Measurements from ENCODE around the gene ZNF416. TPM values are rescaled to one million over a fixed set of nuclear protein-coding genes. Genes with fewer than 3 reads are reported as not detected.

ZNF416 gene
- total and polyA plus RNA-seq, 9 of the 15 experiments (the other 6 are each of a cell fraction or from before 2014, with no cell fraction given), result 0.20 to 2.0 (median 1.1) TPM

DNA sequence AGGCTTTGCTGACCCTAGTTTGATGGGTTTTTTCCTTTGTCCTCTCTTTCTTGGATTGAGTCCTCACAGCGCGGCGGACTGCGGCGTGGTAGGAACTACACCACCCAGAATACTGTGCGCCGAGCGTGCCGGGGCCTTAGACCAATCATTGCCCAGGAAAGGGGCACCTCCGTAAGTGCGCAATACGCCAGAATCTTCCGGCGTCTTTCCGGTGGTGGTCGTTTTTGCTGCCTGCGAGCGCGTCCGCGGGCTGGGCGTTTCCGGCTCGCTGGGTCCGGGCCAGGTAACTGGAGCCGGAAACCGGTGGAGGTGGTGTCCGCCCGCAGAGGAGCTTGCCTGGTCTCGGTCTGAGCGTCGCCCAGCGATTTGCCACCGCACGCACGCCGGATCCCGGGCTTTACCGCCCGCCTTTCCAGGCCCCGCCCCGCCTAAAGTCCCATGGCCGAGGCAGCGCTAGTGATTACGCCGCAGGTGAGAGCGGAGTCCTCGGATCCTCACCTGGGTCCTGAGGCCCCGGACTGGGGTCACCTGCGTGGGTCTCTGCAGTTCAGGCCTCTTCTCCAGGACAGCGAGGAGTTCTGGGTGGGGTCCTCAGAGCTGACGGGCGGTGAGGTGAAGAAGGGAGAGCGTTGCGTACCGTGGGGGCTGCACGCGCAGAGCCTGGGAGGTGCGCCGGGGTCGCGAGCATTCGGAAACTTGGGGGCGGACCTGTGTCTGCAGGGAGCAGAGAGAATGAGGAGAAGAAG lies 51.4 kb downstream of the ZNF416 start, which contains the start of gene ZNF549 (continued):
- TF ChIP-seq COPS2 (conservative IDR thresholded peaks at IDR 0.05) (no peak), ZNF140 (CRISPR knock-in tag; IDR thresholded peaks at IDR 0.05) (no peak), MEF2D (tag; conservative IDR thresholded peaks at IDR 0.05; ENCODE audit: low read depth) (no peak), NFIC (IDR thresholded peaks at IDR 0.05) (0 out of 2 replicates have a peak, but pooled peaks have one; percentile 8), XRCC5 (IDR thresholded peaks at IDR 0.05; ENCODE audit: low read depth, low read length) (no peak)
- TF ChIP-seq, protein P1, sequence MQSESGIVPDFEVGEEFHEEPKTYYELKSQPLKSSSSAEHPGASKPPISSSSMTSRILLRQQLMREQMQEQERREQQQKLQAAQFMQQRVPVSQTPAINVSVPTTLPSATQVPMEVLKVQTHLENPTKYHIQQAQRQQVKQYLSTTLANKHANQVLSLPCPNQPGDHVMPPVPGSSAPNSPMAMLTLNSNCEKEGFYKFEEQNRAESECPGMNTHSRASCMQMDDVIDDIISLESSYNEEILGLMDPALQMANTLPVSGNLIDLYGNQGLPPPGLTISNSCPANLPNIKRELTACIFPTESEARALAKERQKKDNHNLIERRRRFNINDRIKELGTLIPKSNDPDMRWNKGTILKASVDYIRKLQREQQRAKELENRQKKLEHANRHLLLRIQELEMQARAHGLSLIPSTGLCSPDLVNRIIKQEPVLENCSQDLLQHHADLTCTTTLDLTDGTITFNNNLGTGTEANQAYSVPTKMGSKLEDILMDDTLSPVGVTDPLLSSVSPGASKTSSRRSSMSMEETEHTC (IDR thresholded peaks at IDR 0.05), result no peak
- TF ChIP-seq, protein P2, sequence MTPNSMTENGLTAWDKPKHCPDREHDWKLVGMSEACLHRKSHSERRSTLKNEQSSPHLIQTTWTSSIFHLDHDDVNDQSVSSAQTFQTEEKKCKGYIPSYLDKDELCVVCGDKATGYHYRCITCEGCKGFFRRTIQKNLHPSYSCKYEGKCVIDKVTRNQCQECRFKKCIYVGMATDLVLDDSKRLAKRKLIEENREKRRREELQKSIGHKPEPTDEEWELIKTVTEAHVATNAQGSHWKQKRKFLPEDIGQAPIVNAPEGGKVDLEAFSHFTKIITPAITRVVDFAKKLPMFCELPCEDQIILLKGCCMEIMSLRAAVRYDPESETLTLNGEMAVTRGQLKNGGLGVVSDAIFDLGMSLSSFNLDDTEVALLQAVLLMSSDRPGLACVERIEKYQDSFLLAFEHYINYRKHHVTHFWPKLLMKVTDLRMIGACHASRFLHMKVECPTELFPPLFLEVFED (CRISPR knock-in tag; conservative IDR thresholded peaks at IDR 0.05), result no peak
- TF ChIP-seq, protein P3, sequence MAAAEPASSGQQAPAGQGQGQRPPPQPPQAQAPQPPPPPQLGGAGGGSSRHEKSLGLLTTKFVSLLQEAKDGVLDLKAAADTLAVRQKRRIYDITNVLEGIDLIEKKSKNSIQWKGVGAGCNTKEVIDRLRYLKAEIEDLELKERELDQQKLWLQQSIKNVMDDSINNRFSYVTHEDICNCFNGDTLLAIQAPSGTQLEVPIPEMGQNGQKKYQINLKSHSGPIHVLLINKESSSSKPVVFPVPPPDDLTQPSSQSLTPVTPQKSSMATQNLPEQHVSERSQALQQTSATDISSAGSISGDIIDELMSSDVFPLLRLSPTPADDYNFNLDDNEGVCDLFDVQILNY (CRISPR knock-in tag; IDR thresholded peaks at IDR 0.05), result no peak
- TF ChIP-seq, protein P4, sequence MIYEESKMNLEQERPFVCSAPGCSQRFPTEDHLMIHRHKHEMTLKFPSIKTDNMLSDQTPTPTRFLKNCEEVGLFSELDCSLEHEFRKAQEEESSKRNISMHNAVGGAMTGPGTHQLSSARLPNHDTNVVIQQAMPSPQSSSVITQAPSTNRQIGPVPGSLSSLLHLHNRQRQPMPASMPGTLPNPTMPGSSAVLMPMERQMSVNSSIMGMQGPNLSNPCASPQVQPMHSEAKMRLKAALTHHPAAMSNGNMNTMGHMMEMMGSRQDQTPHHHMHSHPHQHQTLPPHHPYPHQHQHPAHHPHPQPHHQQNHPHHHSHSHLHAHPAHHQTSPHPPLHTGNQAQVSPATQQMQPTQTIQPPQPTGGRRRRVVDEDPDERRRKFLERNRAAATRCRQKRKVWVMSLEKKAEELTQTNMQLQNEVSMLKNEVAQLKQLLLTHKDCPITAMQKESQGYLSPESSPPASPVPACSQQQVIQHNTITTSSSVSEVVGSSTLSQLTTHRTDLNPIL (CRISPR knock-in tag; IDR thresholded peaks at IDR 0.05), result no peak

Other genes with a start within 250 kb of the ZNF416 start
Only the 7 nearest of the 23 such genes appear.
- gene ZNF773, start 79.0 kb downstream of the ZNF416 start, total RNA-seq (2014; rRNA removed), result under 0.01 TPM in 1 of 2 replicates, not detected in the other
- 0.35 and 0.58 TPM in 2 replicates for gene ZNF773, start 79.0 kb downstream of the ZNF416 start, total RNA-seq (2014; rRNA removed; fragmentation: Illumina TruSeq; extraction: Trizol)
- gene ZNF773, start 79.0 kb downstream of the ZNF416 start, total RNA-seq (2015; rRNA removed; fragmentation: Illumina TruSeq; extraction: Trizol), result 0.04 TPM in 1 of 2 replicates, not detected in the other
- gene ZNF773, start 79.0 kb downstream of the ZNF416 start, total RNA-seq (2021), result 0.31 and 0.82 TPM in 2 replicates
- 0.87 and 2.0 TPM in 2 replicates for gene ZNF773, start 79.0 kb downstream of the ZNF416 start, polyA plus RNA-seq (2011; rRNA removed)
- 0.31 and 0.66 TPM in 2 replicates for gene ZNF773, start 79.0 kb downstream of the ZNF416 start, polyA plus RNA-seq (2014; fragmentation: Illumina TruSeq; extraction: Trizol)
- gene ZNF773, start 79.0 kb downstream of the ZNF416 start, polyA plus RNA-seq (2014; fragmentation: Nextera tagmentation; extraction: Ambion mirVana), result under 1 TPM in 1 of 2 experiments, not detected in 1; 0.04 TPM
- 0.30 and 0.35 TPM in 2 replicates for gene ZNF773, start 79.0 kb downstream of the ZNF416 start, polyA plus RNA-seq (2014; rRNA removed)
- gene ZNF549, start 51.6 kb downstream of the ZNF416 start, total RNA-seq (2014; rRNA removed), result 0.16 and 0.18 TPM in 2 replicates
- gene ZNF549, start 51.6 kb downstream of the ZNF416 start, total RNA-seq (2014; rRNA removed; fragmentation: Illumina TruSeq; extraction: Trizol), result 0.29 and 0.48 TPM in 2 replicates
- gene ZNF549, start 51.6 kb downstream of the ZNF416 start, total RNA-seq (2015; rRNA removed; fragmentation: Illumina TruSeq; extraction: Trizol), result 0.11 and 0.25 TPM in 2 replicates
- 0.22 TPM in 2 replicates for gene ZNF549, start 51.6 kb downstream of the ZNF416 start, total RNA-seq (2021)
- gene ZNF549, start 51.6 kb downstream of the ZNF416 start, polyA plus RNA-seq (2011; rRNA removed), result 0.08 and 0.68 TPM in 2 replicates
- 0.25 and 0.29 TPM in 2 replicates for gene ZNF549, start 51.6 kb downstream of the ZNF416 start, polyA plus RNA-seq (2014; fragmentation: Illumina TruSeq; extraction: Trizol)
- under 1 TPM; 0.03 to 0.14 TPM for gene ZNF549, start 51.6 kb downstream of the ZNF416 start, polyA plus RNA-seq (2014; fragmentation: Nextera tagmentation; extraction: Ambion mirVana)
- 0.12 and 0.25 TPM in 2 replicates for gene ZNF549, start 51.6 kb downstream of the ZNF416 start, polyA plus RNA-seq (2014; rRNA removed)
- 3.9 and 5.0 TPM in 2 replicates for gene ZNF550, start 19.0 kb downstream of the ZNF416 start, total RNA-seq (2014; rRNA removed)
- 5.1 and 6.4 TPM in 2 replicates for gene ZNF550, start 19.0 kb downstream of the ZNF416 start, total RNA-seq (2014; rRNA removed; fragmentation: Illumina TruSeq; extraction: Trizol)
- 3.5 TPM in 2 replicates for gene ZNF550, start 19.0 kb downstream of the ZNF416 start, total RNA-seq (2015; rRNA removed; fragmentation: Illumina TruSeq; extraction: Trizol)
- 4.8 and 5.2 TPM in 2 replicates for gene ZNF550, start 19.0 kb downstream of the ZNF416 start, total RNA-seq (2021)
- gene ZNF550, start 19.0 kb downstream of the ZNF416 start, polyA plus RNA-seq (2011; rRNA removed), result 11.8 and 12.8 TPM in 2 replicates
- gene ZNF550, start 19.0 kb downstream of the ZNF416 start, polyA plus RNA-seq (2014; fragmentation: Illumina TruSeq; extraction: Trizol), result 4.4 and 4.6 TPM in 2 replicates
- 1 to 10 TPM; 1.6 to 1.7 TPM for gene ZNF550, start 19.0 kb downstream of the ZNF416 start, polyA plus RNA-seq (2014; fragmentation: Nextera tagmentation; extraction: Ambion mirVana)
- gene ZNF550, start 19.0 kb downstream of the ZNF416 start, polyA plus RNA-seq (2014; rRNA removed), result 4.3 and 5.0 TPM in 2 replicates
- gene ZIK1, start 5.2 kb upstream of the ZNF416 start, total RNA-seq (2014; rRNA removed), result 0.14 and 0.69 TPM in 2 replicates
- gene ZIK1, start 5.2 kb upstream of the ZNF416 start, total RNA-seq (2014; rRNA removed; fragmentation: Illumina TruSeq; extraction: Trizol), result 0.18 and 0.32 TPM in 2 replicates
- gene ZIK1, start 5.2 kb upstream of the ZNF416 start, total RNA-seq (2015; rRNA removed; fragmentation: Illumina TruSeq; extraction: Trizol), result 0.15 and 0.25 TPM in 2 replicates
- gene ZIK1, start 5.2 kb upstream of the ZNF416 start, total RNA-seq (2021), result 0.16 and 0.27 TPM in 2 replicates
- gene ZIK1, start 5.2 kb upstream of the ZNF416 start, polyA plus RNA-seq (2011; rRNA removed), result 0.20 and 0.42 TPM in 2 replicates
- gene ZIK1, start 5.2 kb upstream of the ZNF416 start, polyA plus RNA-seq (2014; fragmentation: Illumina TruSeq; extraction: Trizol), result 0.12 and 0.19 TPM in 2 replicates
- under 1 TPM in 1 of 2 experiments, not detected in 1; 0.03 TPM for gene ZIK1, start 5.2 kb upstream of the ZNF416 start, polyA plus RNA-seq (2014; fragmentation: Nextera tagmentation; extraction: Ambion mirVana)
- gene ZIK1, start 5.2 kb upstream of the ZNF416 start, polyA plus RNA-seq (2014; rRNA removed), result 0.12 and 0.31 TPM in 2 replicates
- gene ZNF530, start 21.0 kb upstream of the ZNF416 start, total RNA-seq (2014; rRNA removed), result 3.2 and 5.9 TPM in 2 replicates
- 4.1 and 5.0 TPM in 2 replicates for gene ZNF530, start 21.0 kb upstream of the ZNF416 start, total RNA-seq (2014; rRNA removed; fragmentation: Illumina TruSeq; extraction: Trizol)
- gene ZNF530, start 21.0 kb upstream of the ZNF416 start, total RNA-seq (2015; rRNA removed; fragmentation: Illumina TruSeq; extraction: Trizol), result 3.0 and 3.1 TPM in 2 replicates
- gene ZNF530, start 21.0 kb upstream of the ZNF416 start, total RNA-seq (2021), result 3.5 and 4.0 TPM in 2 replicates
- gene ZNF530, start 21.0 kb upstream of the ZNF416 start, polyA plus RNA-seq (2011; rRNA removed), result 4.2 and 5.0 TPM in 2 replicates
- 2.6 and 4.1 TPM in 2 replicates for gene ZNF530, start 21.0 kb upstream of the ZNF416 start, polyA plus RNA-seq (2014; fragmentation: Illumina TruSeq; extraction: Trizol)
- under 1 TPM; 0.28 to 0.78 TPM for gene ZNF530, start 21.0 kb upstream of the ZNF416 start, polyA plus RNA-seq (2014; fragmentation: Nextera tagmentation; extraction: Ambion mirVana)
- gene ZNF530, start 21.0 kb upstream of the ZNF416 start, polyA plus RNA-seq (2014; rRNA removed), result 2.2 and 4.1 TPM in 2 replicates
- 10.0 and 13.4 TPM in 2 replicates for gene ZNF134, start 35.3 kb upstream of the ZNF416 start, total RNA-seq (2014; rRNA removed)
- gene ZNF134, start 35.3 kb upstream of the ZNF416 start, total RNA-seq (2014; rRNA removed; fragmentation: Illumina TruSeq; extraction: Trizol), result 5.5 and 5.9 TPM in 2 replicates
- gene ZNF134, start 35.3 kb upstream of the ZNF416 start, total RNA-seq (2015; rRNA removed; fragmentation: Illumina TruSeq; extraction: Trizol), result 4.6 and 5.7 TPM in 2 replicates
- 6.3 and 7.0 TPM in 2 replicates for gene ZNF134, start 35.3 kb upstream of the ZNF416 start, total RNA-seq (2021)
- 3.1 and 6.6 TPM in 2 replicates for gene ZNF134, start 35.3 kb upstream of the ZNF416 start, polyA plus RNA-seq (2011; rRNA removed)
- gene ZNF134, start 35.3 kb upstream of the ZNF416 start, polyA plus RNA-seq (2014; fragmentation: Illumina TruSeq; extraction: Trizol), result 4.8 and 5.2 TPM in 2 replicates
- gene ZNF134, start 35.3 kb upstream of the ZNF416 start, polyA plus RNA-seq (2014; fragmentation: Nextera tagmentation; extraction: Ambion mirVana), result 1 to 10 TPM; 1.3 to 1.5 TPM
- 6.5 and 7.0 TPM in 2 replicates for gene ZNF134, start 35.3 kb upstream of the ZNF416 start, polyA plus RNA-seq (2014; rRNA removed)
- 3.7 and 4.3 TPM in 2 replicates for gene ZNF211, start 54.3 kb upstream of the ZNF416 start, total RNA-seq (2014; rRNA removed)
- gene ZNF211, start 54.3 kb upstream of the ZNF416 start, total RNA-seq (2014; rRNA removed; fragmentation: Illumina TruSeq; extraction: Trizol), result 6.3 and 6.6 TPM in 2 replicates
- gene ZNF211, start 54.3 kb upstream of the ZNF416 start, total RNA-seq (2015; rRNA removed; fragmentation: Illumina TruSeq; extraction: Trizol), result 4.9 and 5.1 TPM in 2 replicates
- gene ZNF211, start 54.3 kb upstream of the ZNF416 start, total RNA-seq (2021), result 4.1 and 4.2 TPM in 2 replicates
- 8.5 and 11.6 TPM in 2 replicates for gene ZNF211, start 54.3 kb upstream of the ZNF416 start, polyA plus RNA-seq (2011; rRNA removed)
- gene ZNF211, start 54.3 kb upstream of the ZNF416 start, polyA plus RNA-seq (2014; fragmentation: Illumina TruSeq; extraction: Trizol), result 4.5 and 5.1 TPM in 2 replicates
- 1 to 10 TPM; 1.3 to 1.7 TPM for gene ZNF211, start 54.3 kb upstream of the ZNF416 start, polyA plus RNA-seq (2014; fragmentation: Nextera tagmentation; extraction: Ambion mirVana)
- gene ZNF211, start 54.3 kb upstream of the ZNF416 start, polyA plus RNA-seq (2014; rRNA removed), result 6.6 and 7.8 TPM in 2 replicates